GM12865 (cell line): ENCODE data around the gene GRIP2.

Experiments
- DNase-seq: peaks from one replicate; pipeline ENCODE4 v3.0.0; 2010; ENCODE audit warnings: low read depth
- H3K4me3 ChIP-seq: 2 replicates; pipeline ENCODE4 v1.5.1; 2011; ENCODE audit warnings: mild to moderate bottlenecking, low read depth, low read length, control low read depth
- TF ChIP-seq, protein P1 (sequence below): IDR thresholded peaks from 2 replicates; pipeline ENCODE4 v1.5.1; 2011; ENCODE audit warnings: low read length, control low read depth, low read depth, inconsistent platforms; ENCODE audit not compliant: insufficient read depth; ENCODE audit errors: missing control alignments

Gene GRIP2

DNA sequence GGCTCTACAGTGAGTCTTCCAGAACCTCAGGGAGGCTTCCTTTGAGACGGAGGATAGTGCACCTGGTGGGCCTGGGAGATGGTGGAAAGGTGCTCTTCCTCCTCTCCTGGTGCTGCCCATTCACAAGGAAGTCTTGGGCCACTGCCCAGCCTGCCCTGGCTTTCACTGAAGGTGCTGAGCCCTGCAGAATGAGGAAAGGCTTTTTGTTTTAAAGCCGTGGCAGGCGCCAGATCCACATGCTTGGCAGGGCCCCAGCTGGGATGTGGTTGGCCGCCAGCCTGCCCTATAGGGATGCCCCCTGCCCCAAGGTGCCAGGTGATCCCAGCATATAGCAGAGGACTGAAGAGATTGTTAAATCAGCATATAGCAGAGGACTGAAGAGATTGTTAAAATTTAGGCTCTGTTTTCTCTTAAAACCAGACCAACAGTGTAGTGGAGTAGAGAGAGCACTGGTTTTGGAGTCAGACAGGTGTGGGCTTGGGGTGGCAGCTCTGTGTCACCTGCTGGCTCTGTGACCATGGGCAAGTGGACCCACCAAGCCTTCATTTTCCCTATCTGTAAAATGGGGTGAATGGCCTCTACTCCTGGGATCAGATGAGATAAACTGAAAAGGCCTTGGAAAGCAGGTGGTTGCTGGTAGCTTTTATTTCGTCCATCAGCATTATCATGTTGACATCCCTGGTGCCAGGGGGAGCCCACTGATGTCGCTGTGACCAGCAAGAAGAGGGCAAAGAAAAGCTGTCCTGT, 84.4 kb downstream of the GRIP2 start:
- TF ChIP-seq, protein P1, sequence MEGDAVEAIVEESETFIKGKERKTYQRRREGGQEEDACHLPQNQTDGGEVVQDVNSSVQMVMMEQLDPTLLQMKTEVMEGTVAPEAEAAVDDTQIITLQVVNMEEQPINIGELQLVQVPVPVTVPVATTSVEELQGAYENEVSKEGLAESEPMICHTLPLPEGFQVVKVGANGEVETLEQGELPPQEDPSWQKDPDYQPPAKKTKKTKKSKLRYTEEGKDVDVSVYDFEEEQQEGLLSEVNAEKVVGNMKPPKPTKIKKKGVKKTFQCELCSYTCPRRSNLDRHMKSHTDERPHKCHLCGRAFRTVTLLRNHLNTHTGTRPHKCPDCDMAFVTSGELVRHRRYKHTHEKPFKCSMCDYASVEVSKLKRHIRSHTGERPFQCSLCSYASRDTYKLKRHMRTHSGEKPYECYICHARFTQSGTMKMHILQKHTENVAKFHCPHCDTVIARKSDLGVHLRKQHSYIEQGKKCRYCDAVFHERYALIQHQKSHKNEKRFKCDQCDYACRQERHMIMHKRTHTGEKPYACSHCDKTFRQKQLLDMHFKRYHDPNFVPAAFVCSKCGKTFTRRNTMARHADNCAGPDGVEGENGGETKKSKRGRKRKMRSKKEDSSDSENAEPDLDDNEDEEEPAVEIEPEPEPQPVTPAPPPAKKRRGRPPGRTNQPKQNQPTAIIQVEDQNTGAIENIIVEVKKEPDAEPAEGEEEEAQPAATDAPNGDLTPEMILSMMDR = no peak
- no peak for DNase-seq

DNA sequence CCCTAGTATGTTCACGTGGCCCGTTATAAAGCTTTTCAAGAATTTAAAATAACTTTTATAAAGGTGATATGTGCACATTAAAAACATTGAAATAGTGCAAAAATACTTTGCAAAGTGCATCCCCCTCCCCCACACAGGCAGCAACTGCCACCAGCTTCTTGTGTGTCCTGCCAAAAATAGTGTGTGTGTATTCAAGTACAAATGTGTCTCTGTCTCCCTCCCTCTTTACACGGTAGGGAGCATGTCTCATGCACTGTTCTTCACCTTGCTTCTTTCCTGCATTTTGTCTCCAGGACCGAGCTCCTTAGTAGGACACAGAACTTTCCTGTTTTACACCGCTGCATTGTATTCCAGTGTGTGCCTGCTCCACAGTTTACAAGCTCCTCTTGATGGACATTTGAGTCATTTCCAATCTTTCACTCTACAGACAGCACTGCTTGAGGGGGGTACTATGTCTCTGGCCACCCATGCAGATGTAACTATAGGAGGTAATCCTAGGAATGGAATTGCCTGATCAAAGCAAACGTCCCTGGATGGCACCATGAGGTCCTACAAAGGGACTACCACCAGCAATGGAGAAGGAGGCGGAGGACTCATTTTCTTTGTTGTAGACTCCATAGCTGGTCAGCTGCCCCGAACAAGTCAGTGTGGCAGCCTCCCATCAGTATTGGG, 85.4 kb downstream of the GRIP2 start:
- TF ChIP-seq, protein P1 = no peak
- no peak overlapping the region for H3K4me3 ChIP-seq
- no peak for DNase-seq

More for the DNA sequence above, 84.4 kb downstream of the GRIP2 start:
- H3K4me3 ChIP-seq = no peak overlapping the region

DNA sequence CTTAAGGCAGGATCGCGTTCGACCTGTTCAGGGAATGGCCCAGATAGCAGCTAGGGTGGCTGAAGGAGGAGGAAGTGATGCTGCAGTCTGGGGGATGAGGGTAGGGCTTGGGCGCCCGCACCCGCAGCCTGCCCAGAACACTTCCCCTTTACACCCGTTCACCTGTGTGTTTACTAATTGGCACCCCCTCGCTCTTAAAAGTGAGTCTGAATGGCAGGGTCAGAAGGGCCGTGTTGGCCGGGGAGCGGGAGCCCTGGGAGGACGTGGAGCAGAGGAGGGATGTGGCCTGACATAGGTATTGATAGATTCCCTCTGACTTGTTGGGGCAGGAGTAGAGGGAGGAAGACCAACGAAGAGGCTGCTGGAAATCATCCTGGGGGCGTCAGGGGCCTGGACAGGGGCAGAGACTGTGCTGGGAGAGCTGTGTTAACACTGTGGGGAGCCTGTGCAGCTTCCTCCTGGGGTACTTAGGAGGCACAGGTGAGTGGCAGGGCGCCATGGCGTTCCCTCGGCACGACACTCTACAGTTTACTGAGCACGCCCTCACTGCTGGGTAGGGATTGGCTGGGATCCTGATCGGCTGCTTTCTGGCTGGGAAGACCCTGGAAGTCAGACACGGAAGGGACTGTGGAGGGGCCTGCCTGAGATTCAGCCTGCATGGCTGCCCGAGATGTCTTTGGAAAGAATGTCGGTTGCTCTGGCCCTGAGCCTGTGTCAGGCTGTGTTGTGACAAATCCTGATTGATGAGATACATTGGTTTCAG, 86.1 kb downstream of the GRIP2 start:
- TF ChIP-seq, protein P1 = no peak
- no peak for DNase-seq
- H3K4me3 ChIP-seq = no peak overlapping the region

DNA sequence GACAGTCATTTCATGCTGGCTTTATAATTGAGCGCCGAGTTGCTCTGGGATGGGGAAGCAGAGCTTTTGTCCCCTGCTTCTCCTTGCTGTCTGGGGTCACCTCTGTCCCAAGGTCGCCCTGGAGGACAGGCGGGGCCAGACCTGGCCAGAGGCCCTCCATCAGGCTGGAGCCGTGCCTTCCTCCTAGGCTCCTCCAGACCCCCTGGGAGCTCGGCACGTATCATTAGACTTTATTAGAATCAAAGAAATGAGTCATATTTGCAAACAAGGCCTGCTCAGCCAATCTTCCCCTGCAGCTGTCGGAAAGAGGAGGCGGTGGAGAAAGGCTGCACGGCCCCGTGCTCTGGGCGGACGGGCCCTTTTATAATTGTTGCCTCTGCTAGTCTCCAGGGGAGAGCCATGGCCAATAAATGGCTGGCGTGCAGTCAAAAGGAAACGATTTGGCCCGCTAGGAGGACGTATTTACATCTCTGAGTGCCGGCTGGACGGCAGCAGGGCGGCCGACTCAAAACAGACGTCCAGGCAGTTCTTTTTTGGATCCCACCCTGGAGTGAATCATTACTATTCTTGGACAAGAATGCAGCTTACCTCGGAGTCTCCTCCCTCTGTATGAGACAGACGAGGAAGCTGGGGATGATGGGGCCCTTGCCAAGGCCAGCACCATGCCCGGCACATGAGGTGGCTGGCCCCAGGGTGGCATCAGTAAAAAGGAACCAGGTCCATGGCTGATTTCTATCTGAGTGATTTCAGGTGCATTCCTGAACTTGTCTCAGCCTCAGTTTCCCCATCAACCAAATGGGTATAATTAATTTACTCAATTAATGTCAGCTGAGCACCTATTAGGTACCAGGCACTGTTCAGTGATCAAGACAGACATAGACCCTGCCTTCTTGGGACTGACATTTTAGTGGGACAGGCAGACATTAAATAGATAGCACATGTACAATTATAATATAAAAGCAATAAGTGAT, 87.1 kb downstream of the GRIP2 start:
- no peak for DNase-seq
- TF ChIP-seq, protein P1 = no peak
- H3K4me3 ChIP-seq = no peak overlapping the region

DNA sequence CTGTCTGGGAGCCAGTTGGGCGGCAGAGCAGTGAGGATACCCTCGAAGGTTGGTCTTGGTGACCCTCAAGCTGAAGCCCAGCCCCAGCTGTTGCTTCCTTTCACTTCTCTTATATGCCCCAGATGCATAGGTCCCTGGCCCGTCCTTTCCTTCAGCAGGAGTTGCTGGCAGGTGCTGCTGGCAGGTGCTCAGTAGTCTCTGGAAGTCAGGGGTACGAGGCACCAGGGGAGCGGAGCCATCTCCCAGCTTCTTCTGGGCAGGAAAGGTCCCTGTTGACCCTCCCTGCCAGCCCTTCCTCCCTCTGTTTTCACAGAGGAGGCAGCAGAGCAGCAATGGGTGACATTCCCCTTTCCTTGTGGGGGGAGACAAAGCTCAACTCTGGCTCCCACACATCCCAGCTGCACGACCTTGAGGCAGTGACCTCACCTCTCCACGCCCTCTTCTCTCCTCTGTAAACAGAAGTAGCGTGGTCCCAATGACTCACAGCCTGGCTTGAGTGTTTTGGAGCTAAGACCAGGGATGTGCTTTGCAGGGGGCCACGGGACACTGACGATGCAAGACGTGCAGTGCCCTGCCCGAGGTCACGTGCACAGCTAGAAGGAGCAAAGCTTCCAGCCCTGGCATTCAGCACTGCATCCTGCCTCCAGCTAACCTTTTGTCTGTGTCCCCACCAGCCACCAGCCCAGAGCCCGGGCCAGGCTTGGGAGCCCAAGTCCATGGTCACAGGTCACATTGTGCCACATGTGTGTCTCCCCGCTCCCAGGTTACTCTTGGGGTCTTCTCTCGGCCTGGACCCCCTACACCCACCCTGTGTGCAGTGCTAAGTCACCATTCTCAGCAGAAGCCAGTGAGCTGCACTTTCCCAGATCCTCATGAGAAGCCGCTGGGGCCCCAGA, 88.0 kb downstream of the GRIP2 start:
- H3K4me3 ChIP-seq = no peak overlapping the region
- TF ChIP-seq, protein P1 = no peak
- DNase-seq = no peak
